Panc1 (cell line): ENCODE data around the gene PPP1R9A. TPM values are rescaled to one million over a fixed set of nuclear protein-coding genes. Genes with fewer than 3 reads are reported as not detected.

Experiments used
- ATAC-seq: fragments of 200-7000 bp; cut with Tn5 transposase; 2 replicates; pipeline ENCODE4 v1.9.1; 2020; ENCODE audit warnings: mild to moderate bottlenecking, moderate library complexity
- BruUV-seq: library from RNA; stranded (reverse); fragments of 400-500 nt; replicated peaks from 2 replicates; lab custom pipeline; 2021; lab: Mats Ljungman, UMichigan
- CTCF ChIA-PET: fragments of 300-600 bp; sonication (Branson Sonifier 250); formaldehyde crosslinking; loops from one replicate; lab custom pipeline; 2022; ENCODE audit warnings: antibody characterized with exemption; lab: Charles Lee
- POLR2A ChIA-PET: fragments of 300-600 bp; sonication (Branson Sonifier 250); formaldehyde crosslinking; loops from one replicate; lab custom pipeline; 2022; ENCODE audit warnings: antibody characterized with exemption; lab: Charles Lee
- DNase-seq: peaks from one replicate; pipeline ENCODE4 v3.0.0-alpha.2; 2010; ENCODE audit warnings: low read depth, low spot score
- H3K27ac ChIP-seq: 2 replicates; pipeline ENCODE4 v1.5.1; 2011; ENCODE audit warnings: mild to moderate bottlenecking, low read length, inconsistent platforms
- H3K27me3 ChIP-seq: fragments of 200-500 bp; sonication (Bioruptor generic); 2 replicates; pipeline ENCODE4 v1.6.0; 2014; ENCODE audit warnings: low read length, inconsistent platforms; ENCODE audit not compliant: control insufficient read depth, insufficient read depth
- H3K36me3 ChIP-seq: fragments of 200-500 bp; sonication (Bioruptor generic); 2 replicates; pipeline ENCODE4 v1.5.1; 2014; ENCODE audit warnings: inconsistent platforms, mild to moderate bottlenecking, low read length, moderate library complexity; ENCODE audit not compliant: control insufficient read depth, insufficient read depth
- H3K4me1 ChIP-seq: 2 replicates; pipeline ENCODE4 v1.5.1; 2011; ENCODE audit warnings: inconsistent platforms, mild to moderate bottlenecking, low read length, moderate library complexity; ENCODE audit not compliant: control insufficient read depth, insufficient read depth
- H3K4me3 ChIP-seq, 2 experiments: 2 replicates each; pipeline ENCODE4 v1.5.1; 2011 to 2012; ENCODE audit warnings: low read depth in 2 of 2, low read length in 2 of 2, mild to moderate bottlenecking in 2 of 2, inconsistent platforms in 1 of 2, moderate library complexity in 1 of 2
- H3K9me3 ChIP-seq: fragments of 200-500 bp; sonication (Bioruptor generic); 2 replicates; pipeline ENCODE4 v1.5.1; 2014; ENCODE audit warnings: low read depth, mild to moderate bottlenecking, inconsistent platforms, low read length, moderate library complexity; ENCODE audit not compliant: control insufficient read depth, insufficient read depth
- POLR2AphosphoS5 ChIP-seq: IDR thresholded peaks from 2 replicates; pipeline ENCODE4 v1.6.1; 2012; ENCODE audit warnings: mild to moderate bottlenecking, low read depth, low read length, moderate library complexity
- SIN3A ChIP-seq: IDR thresholded peaks from 2 replicates; pipeline ENCODE4 v1.6.1; 2012; ENCODE audit warnings: low read depth, mild to moderate bottlenecking, low read length, moderate library complexity, borderline replicate concordance; ENCODE audit not compliant: insufficient read depth
- TCF7L2 ChIP-seq: IDR thresholded peaks from 2 replicates; pipeline ENCODE4 v1.6.1; 2011; ENCODE audit warnings: mild to moderate bottlenecking, low read depth, low read length, inconsistent platforms
- in situ Hi-C: cut with HindIII; loops from 2 replicates; pipeline ENCODE4 v1.10.0; 2016; ENCODE audit warnings: low sequenced_read_pairs, low pct_unique_long_range_greater_than_20kb
- intact Hi-C: fragments of 100-400 bp; cut with micrococcal nuclease; formaldehyde crosslinking; loops from one replicate; pipeline ENCODE4 v1.10.0; 2022; ENCODE audit not compliant: unreplicated experiment
- total RNA-seq: library from RNA; stranded (reverse); gene quantifications from one replicate; pipeline ENCODE4 v1.2.1, GENCODE V29; 2021; ENCODE audit not compliant: unreplicated experiment
- TF ChIP-seq, protein P1 (sequence below), 2 experiments: IDR thresholded peaks; 2 replicates each; pipeline ENCODE4 v1.6.1; 2011 to 2012; ENCODE audit warnings: low read depth in 2 of 2, control low read depth in 1 of 2, low read length in 1 of 2, mild to moderate bottlenecking in 1 of 2, moderate library complexity in 1 of 2; ENCODE audit not compliant: insufficient read depth in 1 of 2
- TF ChIP-seq, protein P2 (sequence below): fragments of 450-650 bp; IDR thresholded peaks from 2 replicates; pipeline ENCODE4 v1.5.1; 2017; ENCODE audit warnings: mild to moderate bottlenecking

Gene PPP1R9A
- total RNA-seq, 1 experiment from 2014 or later, result 5.0 TPM

DNA sequence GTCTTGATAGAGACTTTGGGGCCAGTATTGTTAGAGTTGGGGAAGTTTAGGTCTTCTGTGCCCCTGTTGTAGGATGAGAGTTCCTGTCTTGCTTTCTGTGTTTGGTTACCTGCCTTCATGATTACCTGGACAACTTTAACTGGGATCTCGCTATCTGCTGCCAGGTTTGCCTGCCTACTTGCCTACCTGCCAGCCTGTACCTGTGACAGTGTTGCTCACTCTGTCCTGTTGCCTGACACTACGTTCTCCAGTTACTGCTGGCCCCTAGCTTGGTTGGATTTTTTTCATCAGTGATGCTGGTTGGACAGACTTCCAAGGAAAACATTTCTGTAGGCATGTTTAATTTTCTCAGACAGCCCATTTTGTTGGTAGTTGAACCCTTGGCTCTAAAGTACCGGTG, 48.4 kb downstream of the PPP1R9A start:
- ChIA-PET CTCF (no interaction called here), POLR2A (no interaction called here)
- in situ Hi-C loops (no loop called here), intact Hi-C loops (no loop called here)
- no peak overlapping the region for H3K4me3 ChIP-seq
- H3K9me3 ChIP-seq, result no peaks in the 10 kb centered on the region
- TF ChIP-seq, protein P1, sequence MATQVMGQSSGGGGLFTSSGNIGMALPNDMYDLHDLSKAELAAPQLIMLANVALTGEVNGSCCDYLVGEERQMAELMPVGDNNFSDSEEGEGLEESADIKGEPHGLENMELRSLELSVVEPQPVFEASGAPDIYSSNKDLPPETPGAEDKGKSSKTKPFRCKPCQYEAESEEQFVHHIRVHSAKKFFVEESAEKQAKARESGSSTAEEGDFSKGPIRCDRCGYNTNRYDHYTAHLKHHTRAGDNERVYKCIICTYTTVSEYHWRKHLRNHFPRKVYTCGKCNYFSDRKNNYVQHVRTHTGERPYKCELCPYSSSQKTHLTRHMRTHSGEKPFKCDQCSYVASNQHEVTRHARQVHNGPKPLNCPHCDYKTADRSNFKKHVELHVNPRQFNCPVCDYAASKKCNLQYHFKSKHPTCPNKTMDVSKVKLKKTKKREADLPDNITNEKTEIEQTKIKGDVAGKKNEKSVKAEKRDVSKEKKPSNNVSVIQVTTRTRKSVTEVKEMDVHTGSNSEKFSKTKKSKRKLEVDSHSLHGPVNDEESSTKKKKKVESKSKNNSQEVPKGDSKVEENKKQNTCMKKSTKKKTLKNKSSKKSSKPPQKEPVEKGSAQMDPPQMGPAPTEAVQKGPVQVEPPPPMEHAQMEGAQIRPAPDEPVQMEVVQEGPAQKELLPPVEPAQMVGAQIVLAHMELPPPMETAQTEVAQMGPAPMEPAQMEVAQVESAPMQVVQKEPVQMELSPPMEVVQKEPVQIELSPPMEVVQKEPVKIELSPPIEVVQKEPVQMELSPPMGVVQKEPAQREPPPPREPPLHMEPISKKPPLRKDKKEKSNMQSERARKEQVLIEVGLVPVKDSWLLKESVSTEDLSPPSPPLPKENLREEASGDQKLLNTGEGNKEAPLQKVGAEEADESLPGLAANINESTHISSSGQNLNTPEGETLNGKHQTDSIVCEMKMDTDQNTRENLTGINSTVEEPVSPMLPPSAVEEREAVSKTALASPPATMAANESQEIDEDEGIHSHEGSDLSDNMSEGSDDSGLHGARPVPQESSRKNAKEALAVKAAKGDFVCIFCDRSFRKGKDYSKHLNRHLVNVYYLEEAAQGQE (IDR thresholded peaks at IDR 0.05; ENCODE audit: insufficient read depth in 1 of 2, low read depth in 2 of 2, low read length in 1 of 2), result no peak
- TF ChIP-seq TCF7L2, result no peak
- no peak for TF ChIP-seq POLR2AphosphoS5
- TF ChIP-seq, protein P2, sequence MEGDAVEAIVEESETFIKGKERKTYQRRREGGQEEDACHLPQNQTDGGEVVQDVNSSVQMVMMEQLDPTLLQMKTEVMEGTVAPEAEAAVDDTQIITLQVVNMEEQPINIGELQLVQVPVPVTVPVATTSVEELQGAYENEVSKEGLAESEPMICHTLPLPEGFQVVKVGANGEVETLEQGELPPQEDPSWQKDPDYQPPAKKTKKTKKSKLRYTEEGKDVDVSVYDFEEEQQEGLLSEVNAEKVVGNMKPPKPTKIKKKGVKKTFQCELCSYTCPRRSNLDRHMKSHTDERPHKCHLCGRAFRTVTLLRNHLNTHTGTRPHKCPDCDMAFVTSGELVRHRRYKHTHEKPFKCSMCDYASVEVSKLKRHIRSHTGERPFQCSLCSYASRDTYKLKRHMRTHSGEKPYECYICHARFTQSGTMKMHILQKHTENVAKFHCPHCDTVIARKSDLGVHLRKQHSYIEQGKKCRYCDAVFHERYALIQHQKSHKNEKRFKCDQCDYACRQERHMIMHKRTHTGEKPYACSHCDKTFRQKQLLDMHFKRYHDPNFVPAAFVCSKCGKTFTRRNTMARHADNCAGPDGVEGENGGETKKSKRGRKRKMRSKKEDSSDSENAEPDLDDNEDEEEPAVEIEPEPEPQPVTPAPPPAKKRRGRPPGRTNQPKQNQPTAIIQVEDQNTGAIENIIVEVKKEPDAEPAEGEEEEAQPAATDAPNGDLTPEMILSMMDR, result no peak
- no peak for TF ChIP-seq SIN3A
- BruUV-seq, result no TSS peak
- H3K36me3 ChIP-seq, result no peaks in the 10 kb centered on the region
- no peak overlapping the region for H3K27ac ChIP-seq
- no peak for DNase-seq
- ATAC-seq, result no peak
- H3K4me1 ChIP-seq, result no peaks in the 10 kb centered on the region
- H3K27me3 ChIP-seq, result no peaks in the 10 kb centered on the region

DNA sequence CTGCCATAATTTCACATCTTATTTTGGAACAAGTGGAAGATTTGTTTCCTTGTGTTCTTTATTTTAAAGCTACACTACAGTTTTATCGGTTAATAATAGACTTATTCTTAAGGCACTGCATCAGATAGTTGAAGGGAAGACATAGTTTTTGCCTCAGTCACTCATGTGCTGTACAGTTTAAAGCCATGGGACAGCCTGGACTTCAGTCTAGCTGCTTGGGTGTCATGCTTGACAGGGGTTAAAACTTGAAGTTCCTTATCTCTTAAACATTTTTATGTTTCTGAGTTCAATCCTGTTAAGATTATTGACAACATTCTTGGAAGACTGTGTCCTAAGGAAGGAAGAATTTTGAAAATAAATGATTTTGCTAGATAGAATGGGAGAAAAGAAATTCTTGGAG, 49.7 kb downstream of the PPP1R9A start:
- BruUV-seq, result no TSS peak
- H3K9me3 ChIP-seq, result no peaks in the 10 kb centered on the region
- ChIA-PET POLR2A (interaction anchor here (0.6 kb wide), 1 partner anchor 209 kb away, joined by 6 read pairs; no protein-coding TSS in a partner anchor), CTCF (no interaction called here)
- in situ Hi-C loops, result no loop called here
- H3K36me3 ChIP-seq, result no peaks in the 10 kb centered on the region
- TF ChIP-seq, protein P1 (IDR thresholded peaks at IDR 0.05; ENCODE audit: insufficient read depth in 1 of 2, low read depth in 2 of 2, low read length in 1 of 2), result no peak
- no peak for TF ChIP-seq POLR2AphosphoS5
- TF ChIP-seq TCF7L2, result no peak
- TF ChIP-seq, protein P2, result no peak
- TF ChIP-seq SIN3A, result no peak
- no peak overlapping the region for H3K27ac ChIP-seq
- H3K4me3 ChIP-seq, result no peak overlapping the region
- ATAC-seq (no peak), DNase-seq (no peak)
- intact Hi-C loops, result no loop called here
- H3K27me3 ChIP-seq, result no peaks in the 10 kb centered on the region
- H3K4me1 ChIP-seq, result no peaks in the 10 kb centered on the region
